Activated naive CD8-positive, alpha-beta T cell (primary cell): Measurements from ENCODE around the gene CAMTA1.

Source experiments
- H3K27ac Mint-ChIP-seq: one replicate; pipeline ENCODE4 v1.8.0; 2021; ENCODE audit warnings: mixed read lengths
- H3K27me3 Mint-ChIP-seq: one replicate; pipeline ENCODE4 v1.8.0; 2021; ENCODE audit warnings: mixed read lengths
- H3K36me3 Mint-ChIP-seq: one replicate; pipeline ENCODE4 v1.8.0; 2021; ENCODE audit warnings: mixed read lengths
- H3K4me1 Mint-ChIP-seq: one replicate; pipeline ENCODE4 v1.8.0; 2021; ENCODE audit warnings: low read depth, mixed read lengths
- H3K4me3 Mint-ChIP-seq: one replicate; pipeline ENCODE4 v1.8.0; 2021; ENCODE audit warnings: mild to moderate bottlenecking, mixed read lengths
- H3K9me3 Mint-ChIP-seq: one replicate; pipeline ENCODE4 v1.8.0; 2021; ENCODE audit warnings: low read depth, mixed read lengths

CAMTA1 gene

DNA sequence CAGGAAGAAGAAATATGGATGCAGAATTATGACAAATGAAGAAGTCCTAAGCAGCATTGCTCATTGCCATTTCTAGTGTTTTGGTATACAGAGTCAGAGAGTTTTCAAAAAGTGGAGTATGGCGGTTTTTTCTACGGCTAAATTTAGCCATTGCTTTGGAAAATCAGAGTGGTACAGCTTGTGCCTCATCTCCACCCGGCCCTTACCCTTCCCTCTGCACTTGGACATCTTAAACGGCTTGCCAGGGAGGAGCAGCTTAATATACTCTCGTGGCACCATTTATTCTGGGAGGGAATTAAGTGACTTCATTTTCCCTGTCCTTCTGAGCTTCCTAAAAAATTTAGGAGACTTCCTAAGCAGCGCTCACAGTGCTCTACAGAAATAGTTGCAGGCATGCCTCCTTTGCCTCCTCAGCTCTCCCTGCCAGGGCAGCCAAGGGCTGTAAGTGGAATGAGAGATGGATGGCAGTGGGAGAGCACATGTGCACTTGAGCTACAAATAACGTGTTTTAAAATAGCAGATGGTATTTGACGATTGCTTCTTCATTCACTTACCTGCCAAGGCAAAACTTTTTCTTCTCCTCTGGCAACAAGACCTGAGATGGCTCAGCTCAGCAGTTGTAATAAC lies 934.3 kb downstream of the CAMTA1 start:
- H3K4me1 Mint-ChIP-seq, result no peaks in the 10 kb centered on the region
- H3K9me3 Mint-ChIP-seq, result no peaks in the 10 kb centered on the region
- no peak overlapping the region for H3K4me3 Mint-ChIP-seq
- H3K27ac Mint-ChIP-seq, result no peak overlapping the region
- H3K27me3 Mint-ChIP-seq, result peaks cover 19% of the 10 kb centered on the region
- no peaks in the 10 kb centered on the region for H3K36me3 Mint-ChIP-seq

DNA sequence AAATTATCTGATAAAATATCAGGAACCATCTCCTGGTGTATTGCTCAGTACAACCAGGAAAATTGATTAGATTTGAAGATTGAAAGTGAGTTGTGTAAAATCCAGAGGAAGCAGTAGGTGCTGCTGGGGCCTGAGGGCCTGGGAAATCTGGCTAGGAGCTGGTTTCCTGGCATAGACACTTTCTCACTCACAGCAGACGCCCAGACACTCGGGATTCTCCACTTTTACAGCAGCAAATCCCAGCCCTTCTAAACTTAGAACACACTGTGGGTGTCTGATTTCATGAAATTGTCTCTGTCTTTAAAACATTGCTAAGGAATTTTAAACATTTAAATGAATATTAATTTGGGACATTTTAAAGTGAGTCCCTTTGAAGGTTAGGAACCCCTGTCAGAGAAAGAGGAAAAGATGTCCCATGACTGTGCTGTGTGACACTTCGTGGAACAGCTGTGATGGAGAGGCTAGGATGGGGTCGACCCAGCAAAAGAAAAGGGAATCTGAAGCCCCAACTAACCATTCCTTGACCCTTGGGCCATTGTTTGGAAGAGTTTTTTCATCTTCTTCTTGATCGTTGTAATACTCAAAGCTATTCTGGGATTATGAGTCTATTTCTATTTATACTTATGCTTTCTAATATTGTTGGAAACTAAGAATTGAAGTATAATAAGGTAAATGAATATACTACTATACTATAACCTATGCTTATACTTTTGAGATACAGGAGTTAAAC lies 936.9 kb downstream of the CAMTA1 start:
- H3K27ac Mint-ChIP-seq, result no peak overlapping the region
- H3K36me3 Mint-ChIP-seq, result no peaks in the 10 kb centered on the region
- H3K4me1 Mint-ChIP-seq, result peaks cover 5% of the 10 kb centered on the region
- H3K27me3 Mint-ChIP-seq, result peaks cover 9% of the 10 kb centered on the region
- no peaks in the 10 kb centered on the region for H3K9me3 Mint-ChIP-seq
- H3K4me3 Mint-ChIP-seq, result no peak overlapping the region

DNA sequence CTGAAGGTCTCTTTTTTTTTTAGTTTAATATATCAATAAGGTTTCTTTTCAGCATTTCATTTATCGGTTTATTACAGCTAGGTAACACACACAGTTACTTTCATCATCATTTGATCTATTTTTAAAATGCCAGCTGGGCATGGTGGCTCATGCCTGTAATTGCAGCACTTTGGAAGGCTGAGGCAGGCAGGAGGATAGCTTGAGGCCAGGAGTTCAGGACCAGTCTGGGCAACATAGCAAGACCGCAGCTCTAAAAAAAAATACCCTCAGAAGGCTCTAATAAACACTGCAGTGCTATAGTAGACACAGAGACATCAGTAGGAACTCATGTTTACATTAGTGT lies 937.4 kb downstream of the CAMTA1 start:
- Mint-ChIP-seq H3K4me1 (peaks cover 5% of the 10 kb centered on the region), H3K27ac (no peak overlapping the region), H3K27me3 (peaks cover 9% of the 10 kb centered on the region), H3K36me3 (no peaks in the 10 kb centered on the region), H3K4me3 (no peak overlapping the region), H3K9me3 (no peaks in the 10 kb centered on the region)

DNA sequence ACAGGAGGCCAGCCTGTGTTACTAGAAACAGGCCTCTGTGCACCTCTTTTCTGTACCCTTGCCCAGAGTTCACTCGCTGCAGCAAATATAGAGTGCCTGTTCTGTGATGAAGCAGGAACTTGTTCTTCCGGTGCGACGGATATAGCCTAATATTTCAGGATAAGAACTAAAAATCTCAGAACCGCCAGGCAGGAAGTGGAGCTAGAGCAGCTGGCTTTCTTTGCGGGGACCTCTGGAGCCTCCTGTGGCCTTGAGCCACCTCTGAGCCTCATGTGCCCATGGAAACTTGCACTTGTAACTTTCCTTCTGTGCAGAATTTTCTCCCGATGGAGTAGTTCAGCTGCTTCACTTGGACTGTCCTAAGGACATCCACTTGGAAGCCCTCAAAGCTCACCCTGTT lies 941.4 kb downstream of the CAMTA1 start:
- no peak overlapping the region for H3K4me3 Mint-ChIP-seq
- H3K9me3 Mint-ChIP-seq, result no peaks in the 10 kb centered on the region
- H3K27me3 Mint-ChIP-seq, result peaks cover 14% of the 10 kb centered on the region
- H3K27ac Mint-ChIP-seq, result no peak overlapping the region
- H3K4me1 Mint-ChIP-seq, result peaks cover 5% of the 10 kb centered on the region
- no peaks in the 10 kb centered on the region for H3K36me3 Mint-ChIP-seq

DNA sequence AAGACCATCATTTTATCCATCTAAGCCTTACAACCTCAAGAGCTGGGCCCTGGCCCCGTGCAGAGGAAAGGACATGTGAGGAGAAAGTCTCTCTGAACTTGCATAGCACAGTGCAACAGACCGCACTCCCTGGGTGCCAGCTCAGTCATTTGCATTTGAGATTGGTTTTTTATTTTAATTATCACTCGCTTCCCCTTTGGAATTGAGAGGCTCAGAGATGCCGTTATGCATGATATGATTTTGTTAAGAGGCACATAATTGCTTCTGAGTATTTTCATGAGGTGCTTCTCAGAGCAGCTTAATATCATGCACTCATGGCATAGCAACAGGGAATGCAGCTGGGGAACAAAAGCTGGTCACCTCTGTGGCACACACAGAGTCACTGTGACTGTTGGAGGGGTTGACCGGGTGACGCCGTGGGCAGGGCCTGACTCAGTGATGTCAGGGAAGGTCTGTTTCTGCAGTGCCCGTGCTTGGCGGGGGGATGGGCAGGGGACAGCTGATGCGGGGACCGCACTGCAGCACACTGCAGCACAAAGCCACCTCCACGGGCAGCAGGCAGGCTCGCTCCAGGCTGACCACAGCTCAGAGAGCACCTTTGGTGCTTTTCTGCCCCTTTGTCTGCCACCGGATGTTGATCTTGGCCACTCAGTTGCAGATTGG lies 942.7 kb downstream of the CAMTA1 start:
- Mint-ChIP-seq H3K4me3 (no peak overlapping the region), H3K36me3 (no peaks in the 10 kb centered on the region), H3K4me1 (peaks cover 5% of the 10 kb centered on the region), H3K9me3 (no peaks in the 10 kb centered on the region), H3K27me3 (peaks cover 14% of the 10 kb centered on the region), H3K27ac (no peak overlapping the region)

DNA sequence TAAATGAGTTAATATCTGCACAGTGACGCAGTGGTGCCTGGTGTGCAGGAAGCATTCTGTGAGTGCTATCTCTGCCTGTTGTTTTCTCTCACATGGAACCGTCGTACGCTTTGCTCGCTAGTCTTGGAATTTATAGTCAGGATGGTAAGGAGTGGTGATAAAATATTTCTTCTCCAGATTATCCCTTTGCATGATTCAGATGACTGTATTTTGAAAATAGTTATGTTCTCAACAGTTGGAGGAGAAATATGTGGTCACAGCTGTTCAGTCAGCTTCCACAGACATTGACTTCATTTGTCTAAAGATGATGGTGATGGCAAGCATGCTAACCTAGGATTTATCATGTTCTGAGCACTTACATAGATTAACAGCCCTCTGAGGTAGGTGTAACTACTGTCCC lies 944.5 kb downstream of the CAMTA1 start:
- Mint-ChIP-seq H3K27me3 (peaks cover 14% of the 10 kb centered on the region), H3K9me3 (no peaks in the 10 kb centered on the region), H3K4me3 (no peak overlapping the region), H3K4me1 (peaks cover 5% of the 10 kb centered on the region), H3K27ac (no peak overlapping the region), H3K36me3 (no peaks in the 10 kb centered on the region)

DNA sequence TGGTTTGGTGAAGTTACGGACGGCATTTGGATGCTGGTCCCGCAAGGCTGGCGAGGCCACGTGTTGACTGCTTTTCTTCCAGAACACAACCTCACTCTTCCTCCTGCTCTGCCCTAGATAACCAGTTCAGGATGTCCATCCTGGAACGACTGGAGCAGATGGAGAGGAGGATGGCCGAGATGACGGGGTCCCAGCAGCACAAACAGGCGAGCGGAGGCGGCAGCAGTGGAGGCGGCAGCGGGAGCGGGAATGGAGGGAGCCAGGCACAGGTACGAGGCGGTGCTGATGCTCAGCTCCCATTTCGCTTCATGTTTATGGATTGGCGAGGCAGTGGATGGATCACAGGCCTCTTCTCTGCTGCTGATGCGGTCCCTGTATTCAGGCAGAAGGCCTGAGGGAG lies 947.1 kb downstream of the CAMTA1 start:
- no peaks in the 10 kb centered on the region for H3K4me1 Mint-ChIP-seq
- H3K27ac Mint-ChIP-seq, result no peak overlapping the region
- peaks cover 13% of the 10 kb centered on the region for H3K27me3 Mint-ChIP-seq
- H3K4me3 Mint-ChIP-seq, result no peak overlapping the region
- no peaks in the 10 kb centered on the region for H3K9me3 Mint-ChIP-seq
- no peaks in the 10 kb centered on the region for H3K36me3 Mint-ChIP-seq

DNA sequence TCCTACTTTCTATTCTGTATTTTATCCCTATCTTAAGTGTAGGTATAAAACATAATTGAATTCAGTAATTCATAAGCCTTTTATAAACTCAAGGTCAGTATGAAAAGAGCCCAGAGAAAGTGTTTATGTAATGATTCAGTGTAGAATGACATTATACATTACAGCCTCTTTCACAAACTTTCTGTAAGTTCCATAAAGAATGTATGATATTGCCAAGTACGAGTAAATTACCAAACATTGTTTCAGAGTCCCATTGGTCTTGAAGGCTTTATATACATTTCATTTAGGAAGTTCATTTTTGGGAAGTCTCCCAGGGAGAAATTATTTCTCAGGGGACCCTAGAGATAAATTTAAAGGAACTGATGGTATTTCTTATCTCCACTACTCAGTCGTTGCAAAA lies 948.0 kb downstream of the CAMTA1 start:
- H3K36me3 Mint-ChIP-seq, result no peaks in the 10 kb centered on the region
- no peaks in the 10 kb centered on the region for H3K4me1 Mint-ChIP-seq
- no peaks in the 10 kb centered on the region for H3K9me3 Mint-ChIP-seq
- no peak overlapping the region for H3K27ac Mint-ChIP-seq
- H3K27me3 Mint-ChIP-seq, result peaks cover 13% of the 10 kb centered on the region
- H3K4me3 Mint-ChIP-seq, result no peak overlapping the region

DNA sequence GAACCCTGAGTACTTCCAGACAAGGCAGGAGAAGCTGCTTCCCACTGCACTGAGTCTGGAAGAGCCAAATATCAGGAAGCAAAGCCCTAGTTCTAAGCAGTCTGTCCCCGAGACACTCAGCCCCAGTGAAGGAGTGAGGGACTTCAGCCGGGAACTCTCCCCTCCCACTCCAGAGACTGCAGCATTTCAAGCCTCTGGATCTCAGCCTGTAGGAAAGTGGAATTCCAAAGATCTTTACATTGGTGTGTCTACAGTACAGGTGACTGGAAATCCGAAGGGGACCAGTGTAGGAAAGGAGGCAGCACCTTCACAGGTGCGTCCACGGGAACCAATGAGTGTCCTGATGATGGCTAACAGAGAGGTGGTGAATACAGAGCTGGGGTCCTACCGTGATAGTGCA lies 952.8 kb downstream of the CAMTA1 start:
- no peaks in the 10 kb centered on the region for H3K4me1 Mint-ChIP-seq
- peaks cover 6% of the 10 kb centered on the region for H3K9me3 Mint-ChIP-seq

DNA sequence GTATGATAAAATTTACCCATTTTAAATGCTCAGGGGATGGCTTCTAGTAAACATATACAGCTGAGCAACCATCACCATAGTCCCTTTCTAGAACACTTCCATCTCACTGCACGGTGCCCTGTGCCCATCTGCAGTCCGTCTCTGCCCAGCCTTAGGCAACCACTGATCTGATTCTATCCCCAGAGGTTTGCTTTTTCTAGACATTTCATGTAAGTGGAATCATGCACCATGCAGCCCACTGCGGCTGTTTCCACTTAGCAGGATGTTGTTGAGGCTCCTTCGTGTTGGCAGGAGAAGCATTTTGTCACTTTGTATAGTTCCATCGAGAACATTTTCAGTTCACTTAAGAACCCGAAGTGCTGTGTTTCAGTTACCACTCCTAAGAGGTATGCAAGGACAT lies 958.1 kb downstream of the CAMTA1 start:
- no peaks in the 10 kb centered on the region for H3K36me3 Mint-ChIP-seq
- no peak overlapping the region for H3K27ac Mint-ChIP-seq
- no peaks in the 10 kb centered on the region for H3K27me3 Mint-ChIP-seq
- H3K9me3 Mint-ChIP-seq, result peaks cover 6% of the 10 kb centered on the region
- no peaks in the 10 kb centered on the region for H3K4me1 Mint-ChIP-seq
- no peak overlapping the region for H3K4me3 Mint-ChIP-seq

More for the DNA sequence above, 952.8 kb downstream of the CAMTA1 start:
- no peak overlapping the region for H3K4me3 Mint-ChIP-seq
- no peak overlapping the region for H3K27ac Mint-ChIP-seq
- no peaks in the 10 kb centered on the region for H3K27me3 Mint-ChIP-seq
- H3K36me3 Mint-ChIP-seq, result no peaks in the 10 kb centered on the region

DNA sequence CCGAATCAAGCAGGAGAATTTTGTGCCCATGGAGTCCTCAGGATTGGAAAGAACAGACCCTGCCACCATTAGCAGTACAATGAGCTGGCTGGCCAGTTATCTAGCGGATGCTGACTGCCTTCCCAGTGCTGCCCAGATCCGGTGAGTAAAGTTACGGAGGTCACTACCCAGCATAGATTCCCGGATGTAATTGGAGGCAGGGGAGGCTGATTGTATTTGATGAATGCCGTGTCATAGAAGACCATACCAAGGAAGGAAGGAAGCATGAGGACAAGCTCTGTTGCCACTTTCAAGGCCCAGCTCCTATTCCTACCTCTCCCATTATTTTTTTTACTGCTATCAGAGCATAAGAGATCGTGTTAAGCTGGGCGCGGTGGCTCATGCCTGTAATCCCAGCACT lies 959.6 kb downstream of the CAMTA1 start:
- H3K27me3 Mint-ChIP-seq, result no peaks in the 10 kb centered on the region

DNA sequence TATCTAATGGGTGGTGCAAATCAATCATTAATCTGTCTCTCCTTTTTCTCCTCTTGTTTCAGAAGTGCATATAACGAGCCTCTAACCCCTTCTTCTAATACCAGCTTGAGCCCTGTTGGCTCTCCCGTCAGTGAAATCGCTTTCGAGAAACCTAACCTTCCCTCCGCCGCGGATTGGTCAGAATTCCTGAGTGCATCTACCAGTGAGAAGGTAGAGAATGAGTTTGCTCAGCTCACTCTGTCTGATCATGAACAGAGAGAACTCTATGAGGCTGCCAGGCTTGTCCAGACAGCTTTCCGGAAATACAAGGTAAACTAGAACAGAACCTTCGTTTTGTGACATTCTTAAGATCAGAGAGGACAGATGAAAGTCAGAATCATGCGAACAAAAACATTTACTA lies 960.5 kb downstream of the CAMTA1 start:
- H3K27me3 Mint-ChIP-seq, result no peaks in the 10 kb centered on the region
- H3K4me3 Mint-ChIP-seq, result no peak overlapping the region
- no peaks in the 10 kb centered on the region for H3K9me3 Mint-ChIP-seq
- no peaks in the 10 kb centered on the region for H3K36me3 Mint-ChIP-seq
- no peaks in the 10 kb centered on the region for H3K4me1 Mint-ChIP-seq
- H3K27ac Mint-ChIP-seq, result no peak overlapping the region

More for the DNA sequence above, 959.6 kb downstream of the CAMTA1 start:
- Mint-ChIP-seq H3K36me3 (no peaks in the 10 kb centered on the region), H3K27ac (no peak overlapping the region), H3K4me1 (no peaks in the 10 kb centered on the region), H3K9me3 (no peaks in the 10 kb centered on the region), H3K4me3 (no peak overlapping the region)

DNA sequence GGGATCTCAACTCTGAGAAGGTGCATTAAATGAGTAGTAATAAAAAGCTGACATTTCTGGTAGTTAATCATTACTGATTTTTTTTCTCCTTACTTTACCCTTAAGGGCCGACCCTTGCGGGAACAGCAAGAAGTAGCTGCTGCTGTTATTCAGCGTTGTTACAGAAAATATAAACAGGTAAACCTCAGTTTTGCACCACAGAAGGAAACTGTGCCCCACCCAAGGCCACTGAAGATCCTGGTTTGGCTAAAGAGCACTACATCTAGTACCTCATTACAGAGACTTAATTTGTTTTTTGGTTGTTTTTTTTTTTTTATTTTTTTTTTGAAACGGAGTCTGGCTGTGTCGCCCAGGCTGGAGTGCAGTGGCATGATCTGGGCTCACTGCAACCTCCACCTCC lies 962.4 kb downstream of the CAMTA1 start:
- Mint-ChIP-seq H3K36me3 (no peaks in the 10 kb centered on the region), H3K27me3 (no peaks in the 10 kb centered on the region), H3K9me3 (no peaks in the 10 kb centered on the region), H3K4me3 (no peak overlapping the region), H3K27ac (no peak overlapping the region), H3K4me1 (peaks cover 6% of the 10 kb centered on the region)

DNA sequence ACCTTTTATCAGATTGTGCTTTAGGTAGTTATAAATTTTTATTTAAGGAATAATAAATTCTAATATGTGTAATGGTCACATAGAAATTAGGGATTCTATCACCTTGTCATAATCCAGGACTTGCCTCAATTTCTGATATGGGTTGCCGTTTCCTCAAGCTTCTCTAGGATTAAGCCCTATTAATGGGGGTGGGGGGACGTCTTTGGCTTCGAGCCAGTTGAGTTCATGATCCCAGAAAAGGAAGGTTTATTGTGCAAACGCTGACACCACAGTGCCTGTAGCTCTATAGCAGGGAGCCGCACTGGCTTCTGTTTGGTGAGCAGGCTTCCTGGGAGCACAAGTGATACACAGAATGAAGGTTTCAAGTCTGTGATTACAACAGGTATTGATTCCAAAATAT lies 963.9 kb downstream of the CAMTA1 start:
- Mint-ChIP-seq H3K27me3 (peaks cover 2% of the 10 kb centered on the region), H3K4me3 (no peak overlapping the region), H3K4me1 (peaks cover 13% of the 10 kb centered on the region), H3K27ac (no peak overlapping the region), H3K9me3 (no peaks in the 10 kb centered on the region), H3K36me3 (no peaks in the 10 kb centered on the region)

DNA sequence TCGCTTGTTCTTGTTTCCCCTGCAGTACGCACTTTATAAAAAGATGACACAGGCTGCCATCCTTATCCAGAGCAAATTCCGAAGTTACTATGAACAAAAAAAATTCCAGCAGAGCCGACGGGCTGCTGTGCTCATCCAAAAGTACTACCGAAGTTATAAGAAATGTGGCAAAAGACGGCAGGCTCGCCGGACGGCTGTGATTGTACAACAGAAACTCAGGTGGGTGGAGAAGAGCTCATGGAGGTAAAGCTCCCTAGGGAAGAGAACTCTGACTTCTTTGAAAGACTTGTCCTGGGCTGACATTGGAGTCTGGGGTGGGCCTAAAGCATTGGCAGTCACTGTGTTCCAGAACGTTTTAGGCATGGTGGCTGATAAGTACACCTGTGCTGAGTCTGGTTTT lies 965.9 kb downstream of the CAMTA1 start:
- H3K4me3 Mint-ChIP-seq, result no peak overlapping the region
- H3K4me1 Mint-ChIP-seq, result peaks cover 15% of the 10 kb centered on the region
- no peak overlapping the region for H3K27ac Mint-ChIP-seq
- H3K36me3 Mint-ChIP-seq, result no peaks in the 10 kb centered on the region
- H3K9me3 Mint-ChIP-seq, result no peaks in the 10 kb centered on the region
- H3K27me3 Mint-ChIP-seq, result peaks cover 7% of the 10 kb centered on the region
